Subcutaneous adipose tissue (tissue), 4 donors: ENCODE measurements around the gene NRDE2. TPM values are rescaled to one million over a fixed set of nuclear protein-coding genes. Genes with fewer than 3 reads are reported as not detected.

ENCODE experiments used
- total RNA-seq, 4 donors: library from RNA; depleted of rRNA; stranded (reverse); fragments of >200 nt; gene quantifications; one replicate each; pipeline ENCODE4 v1.1.0, GENCODE V29; 2016
- TF ChIP-seq, protein P1 (sequence below): fragments of 450-650 bp; IDR thresholded peaks from one replicate; pipeline ENCODE4 v1.5.1; 2016; ENCODE audit warnings: low read depth, mild to moderate bottlenecking, control low read depth, antibody characterized with exemption, moderate library complexity

The NRDE2 gene
- total RNA-seq, 4 donors from 2014 or later, result 4.7 to 23.7 (median 12.4) TPM

DNA sequence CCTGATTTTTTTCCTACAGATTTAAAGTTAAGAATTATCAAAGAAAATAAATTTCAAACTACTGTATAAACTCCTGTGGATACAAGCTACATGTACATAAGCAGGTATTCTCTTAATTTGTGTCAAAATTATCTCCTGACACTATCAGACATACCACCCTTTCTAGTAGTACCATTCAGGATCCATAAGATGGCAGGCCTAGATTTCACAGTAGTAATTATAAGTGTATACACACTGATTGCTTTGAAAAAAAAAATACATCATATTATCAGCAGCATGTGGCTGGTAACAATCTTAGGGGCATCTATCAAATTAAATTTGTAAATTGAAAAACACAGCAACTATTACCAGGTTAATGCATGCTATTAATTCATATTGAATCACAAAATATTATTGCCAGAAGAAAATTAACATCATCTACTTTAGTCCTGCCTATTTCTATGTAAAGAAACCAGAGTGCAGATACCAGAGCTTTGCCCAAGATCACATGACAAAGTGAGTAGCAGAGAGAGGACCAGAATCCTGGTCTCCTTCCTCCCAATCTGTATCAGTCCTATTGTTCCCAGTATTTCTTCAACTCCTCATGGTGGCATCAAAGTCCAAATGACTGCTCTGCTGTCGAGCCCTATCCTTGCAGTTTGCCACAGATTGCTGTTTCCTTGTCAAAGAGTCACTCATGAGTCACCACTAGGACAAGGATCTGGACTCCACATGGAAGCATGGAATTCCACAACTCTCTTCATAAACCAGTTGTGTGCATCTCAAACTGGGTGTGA is 37.4 kb upstream of the NRDE2 start:
- TF ChIP-seq, protein P1, sequence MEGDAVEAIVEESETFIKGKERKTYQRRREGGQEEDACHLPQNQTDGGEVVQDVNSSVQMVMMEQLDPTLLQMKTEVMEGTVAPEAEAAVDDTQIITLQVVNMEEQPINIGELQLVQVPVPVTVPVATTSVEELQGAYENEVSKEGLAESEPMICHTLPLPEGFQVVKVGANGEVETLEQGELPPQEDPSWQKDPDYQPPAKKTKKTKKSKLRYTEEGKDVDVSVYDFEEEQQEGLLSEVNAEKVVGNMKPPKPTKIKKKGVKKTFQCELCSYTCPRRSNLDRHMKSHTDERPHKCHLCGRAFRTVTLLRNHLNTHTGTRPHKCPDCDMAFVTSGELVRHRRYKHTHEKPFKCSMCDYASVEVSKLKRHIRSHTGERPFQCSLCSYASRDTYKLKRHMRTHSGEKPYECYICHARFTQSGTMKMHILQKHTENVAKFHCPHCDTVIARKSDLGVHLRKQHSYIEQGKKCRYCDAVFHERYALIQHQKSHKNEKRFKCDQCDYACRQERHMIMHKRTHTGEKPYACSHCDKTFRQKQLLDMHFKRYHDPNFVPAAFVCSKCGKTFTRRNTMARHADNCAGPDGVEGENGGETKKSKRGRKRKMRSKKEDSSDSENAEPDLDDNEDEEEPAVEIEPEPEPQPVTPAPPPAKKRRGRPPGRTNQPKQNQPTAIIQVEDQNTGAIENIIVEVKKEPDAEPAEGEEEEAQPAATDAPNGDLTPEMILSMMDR, result no peak

DNA sequence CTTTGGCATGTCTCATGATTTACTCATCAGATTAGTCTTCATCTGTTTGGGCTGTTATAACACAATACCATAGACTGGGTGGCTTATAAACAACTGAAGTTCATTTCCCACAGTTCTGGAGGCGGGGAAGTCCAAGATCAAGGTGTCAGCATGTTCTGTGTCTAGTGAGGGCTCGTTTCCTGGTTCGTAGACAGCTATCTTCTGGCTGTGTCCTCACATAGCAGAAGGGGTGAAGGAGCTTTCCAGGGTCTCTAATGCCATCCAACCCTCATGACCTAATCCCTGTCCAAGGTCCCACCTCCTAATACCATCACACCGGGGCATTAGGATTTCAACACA is 30.8 kb upstream of the NRDE2 start:
- TF ChIP-seq, protein P1, result no peak

DNA sequence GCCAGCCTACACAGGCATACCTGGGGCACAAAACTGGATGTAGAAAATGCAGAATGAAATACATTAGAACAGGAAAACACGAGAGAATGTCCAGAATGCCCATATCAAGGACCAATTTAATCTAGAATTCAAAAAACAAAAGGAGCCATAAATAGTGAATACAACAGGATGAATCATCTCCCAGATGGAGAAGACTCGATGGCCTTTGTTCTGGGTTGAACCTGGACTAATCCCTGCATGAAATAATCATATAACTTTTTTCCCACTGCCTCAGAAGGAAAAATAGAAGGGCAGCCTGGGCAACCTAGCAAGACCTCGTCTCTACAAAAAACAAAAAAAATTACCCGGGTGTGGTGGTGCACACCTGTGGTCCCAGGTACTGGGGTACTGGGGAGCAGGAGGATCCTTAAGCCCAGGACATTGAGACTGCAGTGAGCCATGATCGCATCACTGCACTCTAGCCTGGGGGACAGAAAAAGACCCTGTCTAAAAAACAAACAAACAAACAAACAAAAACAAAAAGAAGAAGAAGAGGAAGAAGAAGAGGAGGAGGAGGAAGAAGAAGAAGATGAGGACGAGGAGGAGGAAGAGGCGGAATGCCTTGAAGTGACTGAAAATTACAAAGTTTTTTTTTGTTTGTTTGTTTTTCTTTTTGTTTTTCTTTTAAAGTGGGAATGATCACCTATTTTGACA is 30.3 kb upstream of the NRDE2 start:
- TF ChIP-seq, protein P1, result no peak

DNA sequence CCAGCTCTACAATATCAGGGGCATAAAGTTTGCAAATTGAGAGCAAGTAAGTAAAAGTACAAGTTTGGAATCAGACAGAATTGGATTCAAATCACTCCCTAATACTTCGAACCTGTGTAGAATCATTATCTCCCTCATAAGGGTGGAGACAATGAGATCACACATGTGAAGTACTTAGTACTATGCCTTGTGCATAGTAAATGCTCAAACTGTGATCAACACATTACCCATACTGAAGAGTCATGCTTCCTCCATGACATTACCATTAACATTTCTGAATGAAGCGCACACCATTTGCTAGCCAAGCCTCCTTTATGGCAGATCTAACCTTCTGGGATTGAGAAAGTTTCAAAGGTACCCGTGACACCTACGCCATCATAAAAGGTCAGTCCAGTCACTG is 26.6 kb upstream of the NRDE2 start:
- TF ChIP-seq, protein P1, result no peak

DNA sequence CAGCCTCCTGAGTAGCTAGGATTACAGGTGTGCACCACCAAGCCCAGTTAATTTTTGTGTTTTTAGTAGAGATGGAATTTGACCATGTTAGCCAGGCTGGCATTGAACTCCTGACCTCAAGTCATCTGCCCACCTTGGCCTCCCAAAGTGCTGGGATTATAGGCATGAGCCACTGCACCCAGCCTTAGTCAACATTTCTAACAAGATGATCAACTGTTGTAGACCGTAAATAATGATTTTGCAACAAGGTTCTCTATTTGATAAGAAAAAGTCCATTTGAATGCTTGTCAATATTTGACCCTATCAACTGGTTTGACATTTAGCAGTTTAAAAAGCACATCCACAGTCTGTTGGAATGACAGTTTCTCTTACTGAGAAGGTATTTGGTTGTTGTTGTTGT is 25.2 kb upstream of the NRDE2 start:
- TF ChIP-seq, protein P1, result no peak

DNA sequence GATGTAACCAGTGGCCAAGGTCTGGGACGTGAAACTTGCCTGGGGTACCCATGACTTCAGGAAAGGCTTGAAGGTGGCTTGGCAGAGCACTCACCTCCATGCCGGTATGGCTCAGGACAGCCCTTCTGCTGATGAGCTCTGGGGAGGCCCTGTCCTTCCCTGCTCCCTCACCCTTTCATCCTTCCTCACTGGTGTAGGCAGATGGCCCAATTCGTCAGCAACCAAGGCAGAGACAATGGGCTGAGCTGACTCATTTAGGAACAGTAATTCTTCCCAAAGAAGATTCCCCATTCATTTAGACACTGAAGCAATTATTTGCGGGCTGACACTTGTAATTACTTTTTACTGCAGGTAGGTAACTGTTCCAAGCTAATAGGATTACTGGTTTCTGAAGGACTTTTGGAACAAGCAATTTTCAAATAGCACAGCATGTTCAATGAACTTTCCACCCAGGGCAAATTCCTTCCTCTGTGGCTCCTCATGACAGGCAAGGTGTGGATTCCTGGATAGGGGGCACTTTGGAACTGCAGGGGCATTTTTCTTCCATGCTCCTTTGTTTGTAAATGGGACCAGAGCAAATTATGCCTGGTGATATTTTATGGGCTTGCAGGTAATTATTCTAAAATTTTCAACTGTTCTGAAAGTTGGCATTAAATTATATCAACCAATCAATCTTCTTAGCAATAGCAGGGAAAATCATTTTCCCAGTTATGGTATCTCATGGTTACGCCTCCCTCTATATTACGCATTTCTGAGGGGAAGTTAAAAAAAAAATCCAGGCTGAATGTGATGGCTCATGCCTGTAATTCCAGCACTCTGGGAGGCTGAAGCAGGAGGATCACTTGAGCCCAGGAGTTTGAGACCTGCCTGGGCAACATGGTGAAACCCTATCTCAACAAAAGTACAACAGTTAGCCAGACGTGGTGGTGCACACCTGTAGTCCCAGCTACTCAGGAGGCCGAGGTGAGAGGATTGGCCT is 24.1 kb upstream of the NRDE2 start:
- TF ChIP-seq, protein P1, result no peak
